Loucy (cell line): ENCODE data around the gene ADCY6.

ENCODE experiments used
- H2AFZ ChIP-seq: fragments of 200-600 bp; sonication (generic); 2 replicates; pipeline ENCODE4 v1.6.0; 2016; ENCODE audit warnings: antibody characterized with exemption, mild to moderate bottlenecking, low read length, moderate library complexity
- H3F3A ChIP-seq: fragments of 200-600 bp; 2 replicates; pipeline ENCODE4 v1.6.0; 2016; ENCODE audit warnings: antibody characterized with exemption, low read depth, mild to moderate bottlenecking
- H3K27me3 ChIP-seq: fragments of 200-600 bp; sonication (generic); 2 replicates; pipeline ENCODE4 v1.6.1; 2014; ENCODE audit warnings: low read length, mild to moderate bottlenecking; ENCODE audit not compliant: insufficient read depth, poor library complexity, severe bottlenecking
- H3K36me3 ChIP-seq: fragments of 200-600 bp; sonication (generic); 2 replicates; pipeline ENCODE4 v1.6.1; 2016; ENCODE audit warnings: low read length; ENCODE audit not compliant: insufficient read depth
- H3K4me1 ChIP-seq: fragments of 200-600 bp; sonication (generic); 2 replicates; pipeline ENCODE4 v1.5.1; 2014; ENCODE audit warnings: low read length, mild to moderate bottlenecking; ENCODE audit not compliant: insufficient read depth, poor library complexity, severe bottlenecking
- H3K4me2 ChIP-seq: fragments of 200-600 bp; sonication (generic); 2 replicates; pipeline ENCODE4 v1.6.0; 2014; ENCODE audit warnings: antibody characterized with exemption, low read length, low read depth, mild to moderate bottlenecking; ENCODE audit not compliant: poor library complexity, severe bottlenecking
- H3K4me3 ChIP-seq: fragments of 200-600 bp; sonication (generic); 2 replicates; pipeline ENCODE4 v1.5.1; 2014; ENCODE audit warnings: low read length, mild to moderate bottlenecking, mixed read lengths; ENCODE audit not compliant: poor library complexity, severe bottlenecking
- H3K79me2 ChIP-seq: fragments of 200-600 bp; sonication (generic); 2 replicates; pipeline ENCODE4 v1.6.1; 2014; ENCODE audit warnings: low read length; ENCODE audit not compliant: insufficient read depth
- H3K9ac ChIP-seq: fragments of 200-600 bp; sonication (generic); 2 replicates; pipeline ENCODE4 v1.6.0; 2014; ENCODE audit warnings: mild to moderate bottlenecking, low read depth, low read length, moderate library complexity; ENCODE audit not compliant: poor library complexity, severe bottlenecking
- H3K9me2 ChIP-seq: fragments of 200-600 bp; sonication (generic); replicated peaks from 2 replicates; pipeline ENCODE4 v1.6.1; 2016; ENCODE audit warnings: low read depth, low read length, mixed read lengths
- H3K9me3 ChIP-seq: fragments of 200-600 bp; sonication (generic); 2 replicates; pipeline ENCODE4 v1.6.1; 2014; ENCODE audit warnings: mild to moderate bottlenecking, antibody characterized with exemption, low read length, low read depth; ENCODE audit not compliant: insufficient read depth
- H4K20me1 ChIP-seq: fragments of 200-600 bp; sonication (generic); 2 replicates; pipeline ENCODE4 v1.6.0; 2014; ENCODE audit warnings: antibody characterized with exemption, low read length, mild to moderate bottlenecking; ENCODE audit not compliant: insufficient read depth, poor library complexity, severe bottlenecking
- EZH2phosphoT487 ChIP-seq: fragments of 200-600 bp; IDR thresholded peaks from 2 replicates; pipeline ENCODE4 v1.6.1; 2018; ENCODE audit warnings: antibody characterized with exemption, mild to moderate bottlenecking, moderate library complexity, borderline replicate concordance
- TF ChIP-seq, protein P1 (sequence below): fragments of 200-600 bp; sonication (generic); conservative IDR thresholded peaks from 2 replicates; pipeline ENCODE4 v1.5.1; 2014; ENCODE audit warnings: mild to moderate bottlenecking, antibody characterized with exemption, low read length

The ADCY6 gene

DNA sequence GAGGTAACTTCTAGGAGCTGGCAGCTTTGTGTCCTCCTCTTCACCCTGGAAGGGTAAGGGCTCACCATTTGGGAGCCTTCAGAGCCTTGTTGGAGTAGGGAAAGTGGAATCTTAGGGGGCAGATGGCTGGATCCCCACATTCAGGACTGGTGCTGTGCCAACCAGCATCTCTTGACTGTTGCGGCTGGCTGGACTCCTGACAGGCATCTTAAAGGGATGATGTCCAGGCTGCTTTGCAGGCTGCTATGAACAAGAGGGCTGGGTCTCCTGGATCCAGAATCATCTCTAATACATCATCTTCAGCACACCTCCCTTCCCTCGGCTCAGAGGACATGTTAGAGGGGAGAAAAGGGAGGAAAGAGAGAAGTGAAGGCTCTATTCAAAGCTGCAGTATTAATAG, 33.8 kb upstream of the ADCY6 start:
- TF ChIP-seq, protein P1, sequence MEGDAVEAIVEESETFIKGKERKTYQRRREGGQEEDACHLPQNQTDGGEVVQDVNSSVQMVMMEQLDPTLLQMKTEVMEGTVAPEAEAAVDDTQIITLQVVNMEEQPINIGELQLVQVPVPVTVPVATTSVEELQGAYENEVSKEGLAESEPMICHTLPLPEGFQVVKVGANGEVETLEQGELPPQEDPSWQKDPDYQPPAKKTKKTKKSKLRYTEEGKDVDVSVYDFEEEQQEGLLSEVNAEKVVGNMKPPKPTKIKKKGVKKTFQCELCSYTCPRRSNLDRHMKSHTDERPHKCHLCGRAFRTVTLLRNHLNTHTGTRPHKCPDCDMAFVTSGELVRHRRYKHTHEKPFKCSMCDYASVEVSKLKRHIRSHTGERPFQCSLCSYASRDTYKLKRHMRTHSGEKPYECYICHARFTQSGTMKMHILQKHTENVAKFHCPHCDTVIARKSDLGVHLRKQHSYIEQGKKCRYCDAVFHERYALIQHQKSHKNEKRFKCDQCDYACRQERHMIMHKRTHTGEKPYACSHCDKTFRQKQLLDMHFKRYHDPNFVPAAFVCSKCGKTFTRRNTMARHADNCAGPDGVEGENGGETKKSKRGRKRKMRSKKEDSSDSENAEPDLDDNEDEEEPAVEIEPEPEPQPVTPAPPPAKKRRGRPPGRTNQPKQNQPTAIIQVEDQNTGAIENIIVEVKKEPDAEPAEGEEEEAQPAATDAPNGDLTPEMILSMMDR = no peak
- no peak for TF ChIP-seq EZH2phosphoT487
- H2AFZ ChIP-seq = no peak overlapping the region
- no peaks in the 10 kb centered on the region for H3K9me3 ChIP-seq
- H3K79me2 ChIP-seq = no peaks in the 10 kb centered on the region; the same call in 1 of the 2 replicates
- H3K36me3 ChIP-seq = peaks cover 4% of the 10 kb centered on the region; the same call in 1 of the 2 replicates
- no peaks in the 10 kb centered on the region for H3F3A ChIP-seq
- H3K27me3 ChIP-seq = no peaks in the 10 kb centered on the region
- peaks cover 12% of the 10 kb centered on the region for H3K4me1 ChIP-seq
- H3K9me2 ChIP-seq = no peaks in the 10 kb centered on the region
- no peak overlapping the region for H3K4me2 ChIP-seq
- H4K20me1 ChIP-seq = peaks cover 7% of the 10 kb centered on the region
- no peak overlapping the region for H3K9ac ChIP-seq
- no peak overlapping the region for H3K4me3 ChIP-seq

DNA sequence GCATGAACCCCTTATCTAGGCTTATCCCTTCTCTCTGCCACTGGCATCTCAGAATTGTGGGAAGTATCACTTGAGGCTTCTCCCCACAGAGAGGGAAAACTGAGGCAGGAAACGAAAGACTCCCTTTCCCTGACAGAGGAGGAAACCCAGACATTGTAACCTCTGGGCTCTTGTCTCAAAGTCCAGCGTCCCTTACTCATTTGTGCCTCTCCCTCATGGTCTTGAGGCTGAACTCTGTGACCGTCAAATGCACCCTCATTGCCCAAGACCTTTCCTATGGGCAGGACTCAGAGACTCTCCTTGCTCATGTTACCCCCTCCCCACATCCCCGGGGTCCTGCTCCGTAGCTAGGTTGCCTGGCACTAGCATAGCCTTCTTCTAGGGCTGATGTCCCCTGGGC, 33.2 kb upstream of the ADCY6 start:
- no peak overlapping the region for H3K4me2 ChIP-seq
- H3F3A ChIP-seq = no peaks in the 10 kb centered on the region
- no peaks in the 10 kb centered on the region for H3K9me2 ChIP-seq
- peaks cover 16% of the 10 kb centered on the region for H3K4me1 ChIP-seq
- no peak overlapping the region for H2AFZ ChIP-seq
- no peak overlapping the region for H3K9ac ChIP-seq
- no peak overlapping the region for H3K4me3 ChIP-seq
- H3K27me3 ChIP-seq = no peaks in the 10 kb centered on the region
- H4K20me1 ChIP-seq = peaks cover 7% of the 10 kb centered on the region
- no peaks in the 10 kb centered on the region; the same call in 1 of the 2 replicates for H3K79me2 ChIP-seq
- TF ChIP-seq EZH2phosphoT487 = no peak
- TF ChIP-seq, protein P1 = no peak
- H3K9me3 ChIP-seq = no peaks in the 10 kb centered on the region
- peaks cover under 1% of the 10 kb centered on the region; the same call in 1 of the 2 replicates for H3K36me3 ChIP-seq

DNA sequence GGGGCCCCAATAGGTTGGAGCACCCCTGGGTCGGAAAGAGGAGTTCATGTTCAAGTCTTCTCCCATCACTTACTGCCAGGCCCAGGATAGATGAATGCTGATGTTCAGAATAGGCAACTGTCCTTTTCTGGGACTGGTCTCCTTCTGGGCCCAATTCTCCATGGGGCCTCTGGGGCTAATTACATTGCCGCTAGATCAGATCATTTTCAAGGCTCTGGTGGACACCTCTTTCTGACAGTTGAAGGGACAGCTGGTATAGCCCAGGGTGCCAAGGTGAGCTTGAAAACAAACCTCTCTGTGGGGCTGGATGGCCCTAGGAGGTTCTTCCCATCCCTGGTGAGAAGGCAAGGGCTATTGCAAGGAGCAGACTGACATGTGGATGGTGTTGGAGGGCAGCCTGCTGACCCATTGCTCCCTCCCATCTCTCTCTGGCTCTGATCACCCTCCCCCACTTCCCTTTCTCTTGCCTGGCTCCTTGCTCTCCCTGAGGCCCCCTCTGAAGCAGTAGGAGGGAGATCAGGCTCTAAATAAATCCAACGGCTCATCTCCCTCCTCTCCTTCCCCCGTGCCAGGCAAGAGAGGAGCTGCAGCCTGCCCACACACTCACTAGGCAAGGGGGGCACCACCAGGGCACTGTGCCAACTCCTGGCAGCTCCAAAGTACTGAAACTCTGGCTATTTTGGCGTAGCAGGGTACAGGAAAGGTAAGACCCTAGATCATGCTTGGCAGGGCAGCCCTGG, 31.3 kb upstream of the ADCY6 start:
- TF ChIP-seq, protein P1 = no peak
- TF ChIP-seq EZH2phosphoT487 = no peak
- Histone ChIP-seq H4K20me1 (peaks cover 7% of the 10 kb centered on the region), H3F3A (no peaks in the 10 kb centered on the region; the same call in 1 of the 2 replicates), H2AFZ (no peak overlapping the region), H3K4me2 (peak overlapping the region; percentile 84), H3K9me2 (no peaks in the 10 kb centered on the region), H3K4me1 (peaks cover 30% of the 10 kb centered on the region), H3K4me3 (no peak overlapping the region), H3K79me2 (peaks cover 13% of the 10 kb centered on the region; the same call in 1 of the 2 replicates), H3K36me3 (no peaks in the 10 kb centered on the region), H3K9ac (no peak overlapping the region), H3K9me3 (no peaks in the 10 kb centered on the region), H3K27me3 (no peaks in the 10 kb centered on the region)
